ENCODE measurements around the gene PRR14.
A peak's percentile ranks its signal among the peaks of the same experiment; 100 is the strongest.
"Not testable (repeated sequence)": the region's sequence is repeated elsewhere in the genome, so short reads cannot be mapped to it uniquely, and the experiment has no call there.

PRR14 gene

GRCh38 chr16:30696646-30697045, 45.9 kb downstream of the PRR14 start:
- DNase-seq, result not testable (repeated sequence)

DNA sequence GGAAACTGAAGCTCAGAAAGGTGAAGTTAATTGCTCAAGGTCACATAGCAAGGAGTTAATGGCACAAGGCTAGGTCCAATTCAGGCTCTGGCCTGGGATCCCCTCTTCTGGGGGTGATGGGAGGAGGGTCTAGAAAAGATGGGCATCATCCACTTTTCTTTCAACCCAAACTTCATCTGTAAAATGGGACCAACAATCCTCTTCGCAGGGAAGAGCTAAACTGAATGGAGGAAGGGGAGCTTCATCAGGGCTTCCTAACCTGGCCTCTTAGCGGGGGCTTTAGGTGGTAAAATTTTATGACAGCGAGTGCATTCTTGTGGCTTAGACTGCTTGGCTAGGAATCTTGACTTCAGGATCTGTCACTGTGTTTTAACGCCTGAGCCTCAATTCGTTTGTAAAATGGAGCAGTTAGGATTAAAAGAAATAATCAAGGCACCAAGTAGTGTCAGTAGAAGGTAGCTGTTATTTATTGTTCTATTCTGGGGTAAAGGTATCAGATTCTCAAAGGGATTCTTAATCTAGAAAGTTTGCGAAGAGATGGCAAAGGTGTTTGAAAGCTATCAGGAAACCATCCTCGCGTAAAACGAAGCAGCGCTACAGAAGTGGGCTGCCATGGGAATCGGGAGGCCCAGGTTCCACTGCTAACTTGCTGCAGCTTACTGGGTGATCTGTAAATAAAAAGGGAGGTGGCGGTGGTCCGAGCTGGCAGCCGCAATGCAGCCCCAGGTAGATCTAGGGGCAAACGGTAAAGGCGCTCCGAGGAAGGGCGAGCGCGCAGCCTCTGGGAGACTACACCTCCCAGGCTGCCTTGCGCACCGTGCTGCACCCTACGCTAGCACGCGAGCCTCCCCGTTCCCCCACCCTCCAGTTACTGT, 46.7 kb downstream of the PRR14 start:
- peak; percentile 95 for DNase-seq

- DNase-seq, result peak; percentile 82
Observed at GRCh38 chr16:30698139-30698815, 47.5 kb downstream of the PRR14 start.

GRCh38 chr16:30698816-30699614, 48.3 kb downstream of the PRR14 start, which contains the start of gene SRCAP:
SRCAP (plus strand) TSS chr16:30699171; CDS start chr16:30700825, 1,654 bp downstream.
- peak; percentile 72 for DNase-seq

DNA sequence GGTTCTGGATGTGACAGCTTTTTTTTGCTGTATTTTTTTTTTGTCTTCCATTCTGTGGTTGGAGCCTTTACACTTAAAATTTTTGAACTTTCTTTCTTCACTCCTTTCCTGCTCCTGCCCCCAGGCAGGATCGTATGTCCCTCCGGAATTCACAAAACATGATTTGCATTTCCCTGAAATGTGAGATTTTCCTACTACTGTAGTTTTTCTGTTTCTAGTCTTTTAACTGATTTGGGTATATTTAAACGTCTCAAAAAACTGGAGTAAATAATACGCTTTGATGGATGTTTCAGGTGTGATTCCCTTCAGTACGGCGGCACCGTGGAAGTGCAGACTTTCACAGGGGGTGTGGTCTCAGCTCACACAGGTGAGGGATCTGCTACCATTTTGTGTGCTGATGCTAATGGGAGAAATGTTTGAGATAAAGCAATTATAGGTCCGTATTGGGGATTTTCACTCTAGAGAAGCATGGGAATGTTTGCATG, 48.9 kb downstream of the PRR14 start:
- no peak for DNase-seq

GRCh38 chr16:30700491-30700890, 49.7 kb downstream of the PRR14 start:
- no peak for DNase-seq

DNA sequence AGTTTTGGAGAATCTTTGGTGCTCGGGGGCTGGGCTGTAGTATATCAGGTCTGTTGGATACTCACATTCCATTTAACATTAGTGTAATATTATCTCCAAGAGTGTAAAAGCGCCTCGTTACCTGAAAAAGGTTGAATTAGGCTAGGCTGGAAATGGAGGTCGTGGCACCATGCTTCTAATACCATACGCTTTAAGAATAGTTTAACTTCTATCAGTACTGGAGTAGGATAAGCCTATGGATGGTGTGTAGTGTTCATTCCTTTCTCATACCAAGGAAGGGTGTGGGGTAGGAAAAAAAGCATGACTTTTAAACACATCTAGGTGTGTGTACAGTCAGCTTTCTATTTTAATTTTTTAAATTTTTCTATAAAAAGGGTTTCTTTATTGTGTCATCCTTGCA, 50.2 kb downstream of the PRR14 start:
- DNase-seq, result no peak

DNA sequence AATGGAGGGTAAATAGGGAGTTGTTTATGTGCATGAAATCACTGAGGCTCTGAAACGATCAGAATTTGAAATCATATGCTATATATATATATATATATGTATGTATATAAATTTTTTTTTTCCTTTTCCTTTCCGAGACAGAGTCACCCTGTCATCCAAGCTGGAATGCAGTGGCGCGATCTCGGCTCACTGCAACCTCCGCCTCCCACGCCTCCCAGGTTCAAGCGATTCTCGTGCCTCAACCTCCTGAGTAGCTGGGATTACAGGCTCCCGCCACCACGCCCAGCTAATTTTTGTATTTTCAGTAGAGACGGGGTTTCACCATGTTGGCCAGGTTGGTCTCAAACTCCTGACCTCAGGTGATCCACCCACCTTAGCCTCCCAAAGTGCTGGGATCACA, 52.3 kb downstream of the PRR14 start:
- DNase-seq, result not testable (repeated sequence)

DNA sequence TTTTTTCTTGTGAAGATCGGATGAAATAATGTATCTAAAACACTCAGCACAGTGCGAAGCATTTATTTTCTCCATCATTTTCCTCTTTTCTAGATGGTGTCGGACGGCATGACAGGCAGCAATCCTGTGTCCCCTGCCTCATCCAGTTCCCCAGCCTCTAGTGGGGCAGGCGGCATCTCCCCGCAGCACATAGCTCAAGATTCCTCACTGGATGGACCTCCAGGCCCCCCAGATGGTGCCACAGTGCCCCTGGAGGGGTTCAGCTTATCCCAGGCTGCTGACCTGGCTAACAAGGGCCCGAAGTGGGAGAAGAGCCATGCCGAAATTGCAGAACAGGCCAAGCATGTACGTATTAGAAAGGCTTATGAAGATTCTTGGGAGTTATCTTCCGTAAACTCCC, 53.2 kb downstream of the PRR14 start:
- no peak for DNase-seq

All from NCI-H2029 (cell line).